HG02970 (cell line): ENCODE results near the gene DSCAML1.

Experiments used
- ATAC-seq: cut with Tn5 transposase; IDR thresholded peaks from one replicate; pipeline ENCODE4 v1.9.1; 2021; ENCODE audit warnings: mild to moderate bottlenecking, moderate library complexity, moderate number of reproducible peaks; ENCODE audit not compliant: unreplicated experiment, low FRiP score

Gene DSCAML1

DNA sequence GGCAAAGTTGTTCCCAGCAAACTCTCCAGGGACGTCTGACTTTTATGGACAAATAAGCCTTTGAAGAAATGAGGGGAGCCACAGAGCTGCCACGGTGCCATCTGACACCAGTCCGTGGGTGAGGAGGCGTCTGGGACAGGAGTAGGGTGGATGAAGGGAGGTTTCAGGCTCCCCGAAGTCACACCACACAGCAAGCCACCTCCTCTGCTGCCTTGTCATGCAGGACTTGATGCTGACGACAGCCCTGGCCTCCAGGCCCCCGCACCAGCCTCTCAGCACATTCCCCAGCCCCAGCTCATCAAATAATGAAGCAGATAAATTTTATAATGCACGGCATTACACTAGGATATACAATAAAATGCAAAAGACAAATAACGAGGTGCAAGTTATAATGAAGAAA is 312.9 kb downstream of the DSCAML1 start:
- no peak for ATAC-seq

DNA sequence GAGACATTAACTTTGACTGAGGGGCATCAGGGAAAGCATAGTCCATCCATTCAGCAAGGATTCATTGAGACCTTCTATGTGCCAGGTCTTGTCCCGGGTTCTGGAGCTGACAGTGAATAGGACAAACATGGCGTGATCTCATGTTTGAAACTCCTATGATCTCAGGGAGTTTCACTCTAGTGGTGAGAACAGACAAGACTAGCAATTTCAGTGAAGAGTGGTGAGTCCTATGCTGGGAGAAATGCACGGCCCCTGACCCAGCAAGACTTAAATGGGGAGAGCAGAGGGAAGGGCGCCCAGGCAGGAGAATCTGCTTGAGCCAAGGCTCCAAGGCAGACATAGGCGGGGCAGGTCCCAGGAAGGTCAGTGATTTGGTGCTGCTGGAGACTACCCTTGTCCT is 313.6 kb downstream of the DSCAML1 start:
- ATAC-seq: no peak

DNA sequence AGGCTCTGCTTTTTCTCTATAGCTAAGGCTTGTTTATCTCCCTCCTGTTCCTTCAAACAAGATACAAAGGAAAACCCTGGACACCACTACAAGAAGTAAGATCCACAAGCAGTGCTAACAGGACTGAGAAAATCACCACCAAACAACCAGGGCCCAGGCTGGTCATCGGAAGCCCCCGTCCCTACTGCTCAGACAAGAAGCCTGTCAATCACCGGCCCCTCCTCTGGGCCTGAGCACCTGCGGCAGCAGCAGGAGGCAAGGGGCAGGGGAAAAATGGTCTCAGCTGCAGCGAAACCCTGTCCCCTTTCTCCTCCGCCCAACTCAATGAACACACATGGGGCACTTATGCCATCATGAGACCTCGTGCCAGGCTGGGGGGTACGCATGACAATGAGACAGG is 314.1 kb downstream of the DSCAML1 start:
- no peak for ATAC-seq

- ATAC-seq: no peak
Measured at GRCh38 chr11:117481885-117482284, 315.1 kb downstream of the DSCAML1 start.

GRCh38 chr11:117481036-117481435 is 316.0 kb downstream of the DSCAML1 start:
- ATAC-seq: no peak

- no peak for ATAC-seq
Measured at GRCh38 chr11:117480221-117480620, 316.8 kb downstream of the DSCAML1 start.

- no peak for ATAC-seq
Measured at GRCh38 chr11:117479372-117479771, 317.6 kb downstream of the DSCAML1 start.

DNA sequence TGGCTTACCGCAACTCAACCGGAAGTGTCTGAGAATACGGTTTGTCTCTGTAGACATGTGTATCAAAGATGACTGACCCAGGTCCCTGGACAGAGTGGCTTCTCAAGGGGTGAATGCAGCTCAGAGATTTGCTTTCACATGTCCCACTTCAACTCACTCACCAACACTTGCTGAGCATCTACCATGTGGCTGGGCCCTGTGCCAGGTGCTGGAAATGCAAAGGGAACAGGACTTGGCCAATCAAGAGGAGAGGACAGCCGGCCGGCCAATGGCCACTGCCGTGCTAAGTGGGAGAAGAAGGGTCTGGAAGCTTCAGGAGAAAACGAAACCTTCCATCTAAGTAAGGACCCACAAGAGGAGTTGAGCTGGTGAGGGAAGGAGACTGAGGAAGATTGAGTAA is 318.1 kb downstream of the DSCAML1 start:
- no peak for ATAC-seq

DNA sequence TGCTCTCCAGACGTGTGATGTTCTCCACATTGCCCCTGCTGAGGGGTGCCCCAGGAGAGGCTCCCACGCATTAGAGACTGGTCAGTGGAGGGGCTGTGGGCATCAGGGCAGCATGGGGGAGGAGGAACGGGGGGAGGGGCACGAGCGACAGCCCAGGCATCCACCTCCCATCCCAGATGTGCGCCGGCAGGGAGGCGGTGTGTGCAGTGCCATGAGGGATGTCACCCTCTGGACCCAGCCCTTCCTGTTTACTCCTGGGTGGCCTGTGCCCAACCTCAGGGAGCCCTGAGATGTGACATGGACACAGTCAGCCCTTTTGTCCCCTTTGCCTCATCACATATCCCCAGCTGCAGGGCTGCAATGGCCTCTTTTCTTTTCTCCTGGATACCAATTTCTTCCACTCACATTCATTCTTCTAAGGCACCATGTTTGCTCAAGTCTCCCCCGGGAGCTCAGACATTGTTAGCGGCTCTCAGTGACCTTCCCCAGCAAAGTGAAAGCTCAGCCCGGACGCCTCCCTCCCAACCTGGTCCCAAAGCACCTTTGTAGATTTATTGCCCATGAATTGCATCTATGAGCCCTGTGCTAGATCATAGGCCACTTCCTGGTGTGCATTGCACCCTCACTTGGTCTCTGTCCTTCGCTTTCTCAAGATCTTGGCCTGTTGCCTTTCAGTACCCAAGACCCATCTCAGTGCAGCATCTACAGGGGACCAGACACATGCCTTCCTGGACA is 318.7 kb downstream of the DSCAML1 start:
- no peak for ATAC-seq

GRCh38 chr11:117477721-117478120 is 319.3 kb downstream of the DSCAML1 start:
- ATAC-seq: no peak

DNA sequence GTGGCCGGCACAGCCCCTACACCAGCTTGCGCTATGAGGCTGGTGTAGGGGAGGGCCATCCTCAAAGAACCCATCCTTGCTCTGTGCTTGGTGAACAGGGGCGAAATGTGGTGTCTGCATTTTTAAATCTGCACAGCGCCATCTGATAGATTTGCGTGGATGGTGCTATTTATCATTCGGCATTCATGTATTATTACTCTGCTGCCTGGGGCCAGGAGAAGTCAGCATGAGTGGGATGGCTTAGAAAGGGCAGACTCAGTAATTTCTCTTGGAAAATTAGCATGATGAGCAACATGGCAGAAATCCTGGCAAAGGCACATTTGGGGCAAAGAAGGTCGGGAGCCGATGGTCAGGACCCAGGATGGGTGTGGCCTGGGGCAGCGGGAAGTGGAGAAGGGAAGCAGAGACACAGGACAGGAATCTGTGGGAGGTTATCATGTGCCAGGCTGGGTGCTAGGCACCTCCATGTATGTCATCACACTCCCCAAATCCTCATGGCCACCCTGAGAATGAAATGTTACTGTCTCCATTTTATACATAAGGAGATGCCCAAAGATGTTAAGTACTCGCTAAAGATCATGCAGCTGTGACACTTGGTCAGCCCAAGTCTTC is 320.4 kb downstream of the DSCAML1 start:
- ATAC-seq: no peak

GRCh38 chr11:117475716-117476530 is 321.1 kb downstream of the DSCAML1 start:
- no peak for ATAC-seq

GRCh38 chr11:117473481-117474091 is 323.4 kb downstream of the DSCAML1 start:
- no peak for ATAC-seq

DNA sequence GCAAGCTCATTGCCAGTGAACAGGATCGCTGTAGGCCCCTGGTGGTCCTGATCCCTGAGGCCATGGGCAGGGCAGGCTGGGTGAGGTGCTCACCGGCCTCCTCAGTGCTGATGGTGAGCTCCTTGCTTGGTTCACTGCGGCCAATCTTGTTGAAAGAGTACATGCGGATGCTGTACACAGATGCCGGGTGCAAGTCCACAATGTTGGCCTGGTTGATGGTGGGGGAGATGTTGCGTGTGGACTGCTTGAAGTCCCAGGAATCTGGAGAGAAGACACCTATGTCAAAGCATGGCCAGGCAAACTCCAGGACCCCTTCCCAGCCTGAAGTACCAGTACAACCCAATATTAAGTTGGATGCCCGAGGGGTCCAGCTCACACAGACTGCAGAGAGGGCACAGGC is 325.2 kb downstream of the DSCAML1 start:
- ATAC-seq: no peak

DNA sequence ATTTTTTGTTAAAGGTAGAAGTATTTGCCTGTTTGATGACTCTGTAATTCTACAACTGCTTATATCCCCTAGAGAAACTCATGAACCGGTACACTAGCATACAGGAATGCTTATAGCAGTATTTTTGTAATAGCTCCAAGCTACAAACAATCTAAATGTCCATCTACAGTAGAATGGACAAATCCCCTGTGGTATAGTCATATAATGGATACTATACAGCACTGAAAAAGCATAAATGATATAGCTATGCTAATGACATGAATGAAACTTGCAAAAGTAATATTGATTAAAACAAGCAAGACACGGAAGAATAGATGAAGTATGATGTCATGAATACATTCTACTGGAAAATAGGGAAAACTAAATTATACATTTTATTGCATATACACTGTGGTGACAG is 326.4 kb downstream of the DSCAML1 start:
- no peak for ATAC-seq

DNA sequence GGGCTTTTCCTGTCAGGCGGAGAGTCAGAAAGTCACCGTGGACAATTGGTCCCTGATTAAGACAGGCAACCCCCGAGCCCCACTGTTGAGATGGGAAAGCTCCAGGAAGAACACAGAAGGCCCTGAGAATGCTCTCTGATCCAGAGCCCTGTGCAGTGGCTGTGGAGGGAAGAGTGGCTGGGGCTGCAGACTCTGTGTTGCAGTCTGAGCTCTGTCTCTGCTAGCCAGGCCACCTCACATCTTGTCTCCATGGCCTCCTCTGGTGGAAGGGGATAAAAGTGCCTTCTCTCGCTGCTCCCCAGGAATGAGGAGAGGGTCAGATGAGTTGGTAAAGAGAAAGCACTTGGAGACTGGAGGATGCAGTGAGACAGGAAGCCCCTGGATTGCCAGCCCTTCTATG is 328.1 kb downstream of the DSCAML1 start:
- no peak for ATAC-seq

DNA sequence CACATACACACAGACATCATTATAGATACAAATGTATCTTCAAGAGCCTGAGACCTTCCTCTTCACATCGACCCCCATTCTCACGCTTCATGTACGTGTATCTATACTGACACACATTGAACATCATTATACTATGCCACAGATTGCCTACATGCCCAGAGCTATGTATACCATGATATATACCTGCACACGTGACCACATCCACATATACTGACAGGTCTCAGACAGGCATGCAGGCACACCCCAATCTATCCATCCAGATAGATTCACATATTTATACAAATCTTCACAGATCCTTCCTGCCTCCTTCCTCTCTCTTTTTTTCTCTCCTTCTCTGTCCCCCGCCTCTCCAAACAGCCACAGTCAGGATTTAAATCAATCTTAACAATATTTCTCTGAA is 329.2 kb downstream of the DSCAML1 start:
- ATAC-seq: no peak

- no peak for ATAC-seq
Measured at GRCh38 chr11:117466966-117467365, 330.1 kb downstream of the DSCAML1 start.

DNA sequence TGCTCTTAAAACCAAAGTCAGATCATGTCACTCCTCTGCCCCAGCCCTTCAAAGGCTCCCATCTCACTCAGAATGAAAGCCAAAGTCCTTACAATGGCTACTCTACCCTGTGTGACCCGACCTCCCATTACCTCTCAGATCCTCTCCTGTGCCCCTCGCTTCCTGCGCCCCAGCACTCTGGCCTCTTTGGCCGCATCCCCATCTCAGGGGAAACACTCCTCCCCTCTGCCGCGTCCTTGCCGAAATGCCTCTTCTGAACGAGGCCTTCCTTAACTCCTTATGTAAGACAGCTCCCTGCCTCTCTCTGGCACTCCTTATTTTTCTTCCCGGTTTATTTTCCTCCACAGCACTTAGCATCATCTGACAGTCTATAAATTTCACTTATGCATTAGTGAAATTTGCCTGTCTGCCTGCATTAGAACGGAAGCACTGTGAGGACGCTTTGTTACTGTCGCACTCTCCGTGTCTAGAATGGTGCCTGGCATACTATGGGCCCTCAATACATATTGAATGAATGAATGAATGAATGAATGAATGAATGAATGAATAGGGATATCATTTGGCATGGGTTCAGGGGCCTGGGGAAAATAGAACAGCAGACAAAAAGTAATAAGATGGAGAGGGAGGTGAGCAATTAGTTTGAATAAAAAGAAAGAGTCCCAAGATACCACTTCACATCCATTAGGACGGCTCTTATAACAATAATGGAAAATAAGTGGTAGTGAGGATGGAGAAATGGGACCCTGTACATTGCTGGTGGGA is 331.6 kb downstream of the DSCAML1 start:
- no peak for ATAC-seq

DNA sequence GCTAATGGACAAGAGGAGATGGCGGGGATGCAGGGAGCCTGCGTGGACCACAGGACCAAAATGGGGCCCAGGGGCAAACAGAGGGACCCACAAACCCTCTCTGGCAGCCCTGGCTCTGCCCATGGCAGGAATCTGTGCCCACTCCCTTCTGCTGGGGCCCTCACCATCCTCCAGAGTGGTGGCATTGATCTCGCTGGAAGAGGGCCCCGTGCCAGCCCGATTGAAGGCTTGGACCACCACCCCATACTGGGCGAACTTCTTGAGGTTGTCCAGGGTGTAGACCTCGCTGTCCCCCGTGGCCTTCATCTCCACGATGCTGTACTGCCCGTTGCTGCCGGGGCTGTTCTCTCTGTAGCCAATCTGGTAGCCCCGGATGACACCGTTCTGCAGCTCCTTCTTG is 332.2 kb downstream of the DSCAML1 start:
- ATAC-seq: no peak
